Vagina (tissue), 2 donors: Measurements from ENCODE around the gene SSTR5.

Experiments
- CTCF ChIP-seq, 3 experiments: fragments of 450-650 bp in 2 of 3; fragments of 200-600 bp in 1 of 3; sonication (generic) in 1 of 3; IDR thresholded peaks; one replicate each; pipeline ENCODE4 v1.5.1; 2017 to 2019; ENCODE audit warnings: antibody characterized with exemption in 3 of 3, mild to moderate bottlenecking in 2 of 3, moderate library complexity in 2 of 3
- POLR2A ChIP-seq, 2 donors: fragments of 450-650 bp; IDR thresholded peaks; one replicate each; pipeline ENCODE4 v1.6.1; 2017; ENCODE audit warnings: antibody characterized with exemption in 2 of 2, mild to moderate bottlenecking in 2 of 2, moderate library complexity in 2 of 2
- POLR2AphosphoS5 ChIP-seq, 2 donors: sonication (generic); formaldehyde crosslinking; IDR thresholded peaks; one replicate each; pipeline ENCODE4 v1.9.0; 2017; ENCODE audit warnings: antibody characterized with exemption in 2 of 2, mild to moderate bottlenecking in 2 of 2, low read depth in 1 of 2; ENCODE audit not compliant: insufficient read depth in 1 of 2

- TF ChIP-seq CTCF (IDR thresholded peaks at IDR 0.05) (no peak), POLR2A (IDR thresholded peaks at IDR 0.05) (no peak), POLR2AphosphoS5 (IDR thresholded peaks at IDR 0.05; ENCODE audit: insufficient read depth in 1 of 2, low read depth in 1 of 2) (no peak)
These were observed 25.3 kb downstream of the SSTR5 start for GRCh38 chr16:1097800-1098199.
